NOMO-1 treated with dmso at 0.1 percent for 144 hours (cell line): ENCODE measurements around the gene ZBTB42.

ENCODE experiments used
- DNase-seq: peaks from one replicate; lab custom pipeline; 2025; ENCODE audit not compliant: unreplicated experiment; lab: John Stamatoyannopoulos, UW

Gene ZBTB42

GRCh38 chr14:104794631-104794992, 6.3 kb upstream of the ZBTB42 start:
- no peak for DNase-seq

GRCh38 chr14:104794993-104795780, 5.7 kb upstream of the ZBTB42 start, which contains the start of gene AKT1:
AKT1 (minus strand) TSS chr14:104795748; CDS start chr14:104792643, 3,105 bp downstream.
- peak; percentile 18 for DNase-seq

GRCh38 chr14:104795781-104796686, 4.9 kb upstream of the ZBTB42 start:
- peak; percentile 21 for DNase-seq

- no peak for DNase-seq
Measured at GRCh38 chr14:104796687-104797081, 4.2 kb upstream of the ZBTB42 start.

GRCh38 chr14:104797115-104798044, 3.5 kb upstream of the ZBTB42 start:
- no peak for DNase-seq

GRCh38 chr14:104798300-104799243, 2.3 kb upstream of the ZBTB42 start:
- DNase-seq: no peak

- no peak for DNase-seq
Measured at GRCh38 chr14:104799244-104800014, 1.5 kb upstream of the ZBTB42 start.

GRCh38 chr14:104800015-104800770, 708 bp upstream of the ZBTB42 start:
- peak; percentile 59 for DNase-seq

- DNase-seq: no peak
Measured at GRCh38 chr14:104801520-104802393, 856 bp downstream of the ZBTB42 start.

GRCh38 chr14:104802394-104803184, 1.7 kb downstream of the ZBTB42 start:
- no peak for DNase-seq

- DNase-seq: no peak
Measured at GRCh38 chr14:104803280-104803911, 2.5 kb downstream of the ZBTB42 start.

- DNase-seq: no peak
Measured at GRCh38 chr14:104803912-104804410, 3.1 kb downstream of the ZBTB42 start.

GRCh38 chr14:104804481-104805325, 3.8 kb downstream of the ZBTB42 start:
- DNase-seq: no peak

- DNase-seq: no peak
Measured at GRCh38 chr14:104805326-104805678, 4.4 kb downstream of the ZBTB42 start.
